ENCODE data around the gene DNAAF5.

GRCh38 chr7:729140-730000 lies 2.9 kb downstream of the DNAAF5 start:
- no peak for TF ChIP-seq SMC3 (IDR thresholded peaks at IDR 0.05; ENCODE audit: low read depth, low read length)
- TF ChIP-seq CTCF (conservative IDR thresholded peaks at IDR 0.05; ENCODE audit: low read depth, low read length): no peak
- no peak for TF ChIP-seq POLR2A (IDR thresholded peaks at IDR 0.05; ENCODE audit: low read depth, low read length)
- no peak for TF ChIP-seq RFX5 (IDR thresholded peaks at IDR 0.05; ENCODE audit: low read depth, low read length)
- no peak for TF ChIP-seq RCOR1 (IDR thresholded peaks at IDR 0.05; ENCODE audit: insufficient replicate concordance, low read length)
- no peak for TF ChIP-seq FOS (IDR thresholded peaks at IDR 0.05; ENCODE audit: low read depth, low read length)
- no peak for TF ChIP-seq CEBPB (IDR thresholded peaks at IDR 0.05; ENCODE audit: low read depth, low read length)
